Kidney (tissue), 22 donors: ENCODE measurements around the gene KSR1. TPM values are rescaled to one million over a fixed set of nuclear protein-coding genes. Genes with fewer than 3 reads are reported as not detected.
"Not testable (repeated sequence)": the region's sequence is repeated elsewhere in the genome, so short reads cannot be mapped to it uniquely, and the experiment has no call there.

Source experiments
- DNase-seq, 5 donors: peaks; one replicate each; pipeline ENCODE4 v3.0.0-alpha.2; 2013 to 2020
- FAIRE-seq: peaks from 2 replicates; lab custom pipeline; 2012; peaks lifted over from hg19 to GRCh38; lab: Jason Lieb, UNC
- H3K27ac ChIP-seq, 2 donors: one replicate each; pipeline ENCODE4 v1.7.0; 2013; ENCODE audit warnings: low read depth in 2 of 2, low read length in 2 of 2, inconsistent platforms in 1 of 2
- H3K27me3 ChIP-seq: one replicate; pipeline ENCODE4 v1.7.1; 2013; ENCODE audit warnings: low read length, inconsistent platforms; ENCODE audit not compliant: control insufficient read depth, insufficient read depth
- H3K36me3 ChIP-seq, 3 donors: one replicate each; pipeline versions ENCODE4 v1.7.0 to v1.7.1; 2013; ENCODE audit warnings: low read length in 3 of 3, control low read depth in 1 of 3, inconsistent platforms in 1 of 3; ENCODE audit not compliant: insufficient read depth in 3 of 3, control insufficient read depth in 2 of 3
- H3K4me1 ChIP-seq, 3 donors: one replicate each; pipeline versions ENCODE4 v1.7.0 to v1.7.1; 2013; ENCODE audit warnings: low read length in 3 of 3, inconsistent platforms in 1 of 3, low read depth in 1 of 3; ENCODE audit not compliant: control insufficient read depth in 2 of 3, insufficient read depth in 2 of 3
- H3K4me3 ChIP-seq, 3 donors: one replicate each; pipeline versions ENCODE4 v1.7.0 to v1.8.1; 2013; ENCODE audit warnings: low read length in 3 of 3, control low read depth in 1 of 3, inconsistent platforms in 1 of 3
- H3K9ac ChIP-seq, 3 donors: one replicate each; pipeline versions ENCODE4 v1.7.0 to v1.7.1; 2013; ENCODE audit warnings: low read length in 3 of 3, control low read depth in 1 of 3, inconsistent platforms in 1 of 3
- H3K9me3 ChIP-seq, 3 donors: one replicate each; pipeline versions ENCODE4 v1.7.0 to v1.7.1; 2013; ENCODE audit warnings: low read length in 3 of 3, control low read depth in 1 of 3, inconsistent platforms in 1 of 3; ENCODE audit not compliant: control insufficient read depth in 2 of 3, insufficient read depth in 1 of 3
- CTCF ChIP-seq: IDR thresholded peaks from 3 replicates; pipeline ENCODE4 v1.5.1; 2012; ENCODE audit warnings: mild to moderate bottlenecking, moderate library complexity, borderline replicate concordance; ENCODE audit not compliant: insufficient read depth; ENCODE audit errors: extremely low read depth
- intact Hi-C: fragments of 100-400 bp; cut with DNase I; formaldehyde crosslinking; loops from one replicate; pipeline ENCODE4 v1.11.1; 2022
- long read RNA-seq, 10 donors: library from polyadenylated mRNA in 1 of 10; unstranded in 1 of 10; transcript quantifications; one replicate each; pipeline ENCODE4 v2.0.0 and lab custom pipeline, GENCODE V29; 2021 to 2026
- polyA plus RNA-seq: library from polyadenylated mRNA; stranded (reverse); fragments of 350-450 nt; fragmentation: Illumina TruSeq; extraction: RNeasy Lipid Tissue Mini Kit (QIAGEN cat#74804); gene quantifications from one replicate; pipeline ENCODE4 v1.2.3, GENCODE V29; 2014; ENCODE audit warnings: low read depth, low replicate concordance; ENCODE audit not compliant: insufficient read depth
- total RNA-seq: library from RNA; stranded (reverse); fragmentation: NEBNext Ultra II Directional; extraction: Animal tissue kit (Norgen Biotek cat#: 25700); gene quantifications from one replicate; pipeline ENCODE4 v1.2.1, GENCODE V29; 2021
- donor health status: control.
- donor health status: control.
- donor health status: control.
- donor health status: control.
- donor health status: control.
- donor health status: DM: yes; HTN: yes; CAD: no.
- donor health status: Normal renal cell carcinoma (clear cell type).

Gene KSR1
- total RNA-seq (97.3 TPM), polyA plus RNA-seq (11.7 TPM)
- long read RNA-seq, donor 1: 0 reads
- long read RNA-seq, donor 2, partial matches to known transcripts: 0 of 1 reads
- long read RNA-seq, donor 2, other reads (novel, unspliced or antisense): 0 of 1 reads
- long read RNA-seq, donor 3, partial matches to known transcripts: 6 of 7 reads
- long read RNA-seq, donor 3, other reads (novel, unspliced or antisense): 0 of 7 reads
- long read RNA-seq, donor 4: 0 reads
- long read RNA-seq, donor 5: 0 reads
- long read RNA-seq, donor 6: 0 reads
- long read RNA-seq, donor 7, partial matches to known transcripts: 30 of 39 reads
- long read RNA-seq, donor 7, other reads (novel, unspliced or antisense): 9 of 39 reads
- long read RNA-seq, donor 8, partial matches to known transcripts: 0 of 1 reads
- long read RNA-seq, donor 8, other reads (novel, unspliced or antisense): 0 of 1 reads
- long read RNA-seq, donor 9: 0 reads
- long read RNA-seq, donor 10, partial matches to known transcripts: 5 of 5 reads
- long read RNA-seq, donor 10, other reads (novel, unspliced or antisense): 0 of 5 reads

- peak within 1 kb of the TSS; percentile 65 to 76 for H3K27ac ChIP-seq
These were observed at the start of gene KSR1 for GRCh38 chr17:27455914-27456680. Gene KSR1 (plus strand): TSS chr17:27456448. CDS start chr17:27456644, 196 bp downstream.

GRCh38 chr17:27407916-27408864, 48.1 kb upstream of the KSR1 start:
- intact Hi-C loops: no loop called here
- no peak for TF ChIP-seq CTCF
- H3K9me3 ChIP-seq: no peaks in the 10 kb centered on the region
- no peak overlapping the region for H3K4me3 ChIP-seq
- H3K36me3 ChIP-seq: no peaks in the 10 kb centered on the region
- DNase-seq: no peak
- H3K9ac ChIP-seq: no peak overlapping the region
- peaks cover 0 to 3% (median 0%) of the 10 kb centered on the region in 3 donors for H3K4me1 ChIP-seq
- no peaks in the 10 kb centered on the region for H3K27me3 ChIP-seq
- FAIRE-seq: no peak
- H3K27ac ChIP-seq: no peak overlapping the region

More at GRCh38 chr17:27455914-27456680, at the start of gene KSR1:
- Histone ChIP-seq H3K4me1 (peaks cover 2 to 28% (median 25%) of the 10 kb centered on the region in 3 donors), H3K9ac (peak within 1 kb of the TSS; percentile 45 to 89 (median 67)), H3K36me3 (no peaks in the 10 kb centered on the region), H3K27me3 (no peaks in the 10 kb centered on the region), H3K4me3 (peak within 1 kb of the TSS; percentile 58 to 78 (median 67)), H3K9me3 (no peaks in the 10 kb centered on the region)
- no peak for FAIRE-seq
- peak; percentile 43 for TF ChIP-seq CTCF
- intact Hi-C loops: loop anchor here (10.0 kb wide), 2 partner anchors 71 to 129 kb away; no protein-coding TSS in a partner anchor
- peak; percentile 87 to 96 (median 92) for DNase-seq

- intact Hi-C loops: no loop called here
These were observed 47.4 kb upstream of the KSR1 start for GRCh38 chr17:27408891-27409290.

GRCh38 chr17:27412158-27412557, 44.1 kb upstream of the KSR1 start:
- H3K27ac ChIP-seq, FAIRE-seq, H3K4me3 ChIP-seq, DNase-seq, intact Hi-C loops, H3K27me3 ChIP-seq, H3K36me3 ChIP-seq, H3K9ac ChIP-seq, H3K4me1 ChIP-seq, H3K9me3 ChIP-seq: not testable (repeated sequence)

More at GRCh38 chr17:27408891-27409290, 47.4 kb upstream of the KSR1 start:
- DNase-seq (no peak), FAIRE-seq (no peak)
- Histone ChIP-seq H3K27ac (no peak overlapping the region), H3K4me1 (peaks cover 0 to 3% (median 0%) of the 10 kb centered on the region in 3 donors), H3K4me3 (no peak overlapping the region), H3K9ac (no peak overlapping the region), H3K9me3 (no peaks in the 10 kb centered on the region), H3K36me3 (no peaks in the 10 kb centered on the region), H3K27me3 (no peaks in the 10 kb centered on the region)
- TF ChIP-seq CTCF: no peak
